GM12878 (cell line): Measurements from ENCODE around the gene TGM6. TPM values are rescaled to one million over a fixed set of nuclear protein-coding genes. Genes with fewer than 3 reads are reported as not detected.

Experiments
- ATAC-seq: fragments of 200-7000 bp; cut with Tn5 transposase; 3 replicates; pipeline ENCODE4 v1.9.1; 2020; ENCODE audit warnings: mild to moderate bottlenecking, moderate library complexity
- BruUV-seq: library from RNA; stranded (reverse); fragments of 400-500 nt; replicated peaks from 2 replicates; lab custom pipeline; 2021; lab: Mats Ljungman, UMichigan
- CTCF ChIA-PET: fragments of 300-600 bp; sonication (Branson Sonifier 250); formaldehyde crosslinking; extraction: SDS; loops from one replicate; lab custom pipeline; 2021; ENCODE audit warnings: inconsistent platforms; lab: Yijun Ruan, JAX
- POLR2A ChIA-PET: fragments of 350-600 bp; formaldehyde crosslinking; extraction: SDS; loops from one replicate; lab custom pipeline; 2021; ENCODE audit warnings: inconsistent platforms; lab: Charles Lee
- RAD21 ChIA-PET: fragments of 300-600 bp; sonication (Branson Sonifier 250); formaldehyde crosslinking; loops from one replicate; lab custom pipeline; 2023; ENCODE audit warnings: antibody characterized with exemption; ENCODE audit not compliant: unreplicated experiment; lab: Charles Lee
- SMC1A ChIA-PET: fragments of 300-600 bp; sonication (Branson Sonifier 250); formaldehyde crosslinking; loops from one replicate; lab custom pipeline; 2023; ENCODE audit not compliant: unreplicated experiment, uncharacterized antibody; lab: Charles Lee
- DNase-seq: peaks from one replicate; pipeline ENCODE4 v3.0.0-alpha.2; 2011; ENCODE audit warnings: low read depth, low spot score
- FAIRE-seq: peaks from 3 replicates; lab custom pipeline; 2011; peaks lifted over from hg19 to GRCh38; lab: Jason Lieb, UNC
- H2AFZ ChIP-seq: 2 replicates; pipeline ENCODE4 v1.6.0; 2011; ENCODE audit warnings: low read depth, low read length, control low read depth; ENCODE audit not compliant: control insufficient read depth
- H3K27ac ChIP-seq: 2 replicates; pipeline ENCODE4 v1.5.1; 2011; ENCODE audit warnings: control low read depth; ENCODE audit not compliant: control insufficient read depth, insufficient read depth
- H3K27me3 ChIP-seq, 2 experiments: replicated peaks in 1 of 2; 2 replicates each; pipeline versions ENCODE4 v1.6.0 to v1.6.1; 2011; ENCODE audit warnings: low read length in 1 of 2; ENCODE audit not compliant: control insufficient read depth in 2 of 2, insufficient read depth in 2 of 2
- H3K36me3 ChIP-seq, 2 experiments: 2 replicates each; pipeline ENCODE4 v1.5.1; 2011; ENCODE audit warnings: low read length in 1 of 2; ENCODE audit not compliant: control insufficient read depth in 2 of 2, insufficient read depth in 2 of 2
- H3K4me1 ChIP-seq: 2 replicates; pipeline ENCODE4 v1.6.1; 2011; ENCODE audit warnings: mild to moderate bottlenecking, low read length, moderate library complexity, mixed read lengths; ENCODE audit not compliant: control insufficient read depth, insufficient read depth
- H3K4me2 ChIP-seq: 2 replicates; pipeline ENCODE4 v1.6.0; 2011; ENCODE audit warnings: control low read depth; ENCODE audit not compliant: control insufficient read depth, insufficient read depth
- H3K4me3 ChIP-seq: fragments of 200-600 bp; sonication (generic); 2 replicates; pipeline ENCODE4 v1.5.1; 2016
- H3K79me2 ChIP-seq: 2 replicates; pipeline ENCODE4 v1.6.0; 2011; ENCODE audit warnings: low read length; ENCODE audit not compliant: control insufficient read depth, insufficient read depth
- H3K9ac ChIP-seq: 2 replicates; pipeline ENCODE4 v1.8.0; 2011; ENCODE audit warnings: low read length, control low read depth, mixed read lengths; ENCODE audit not compliant: control insufficient read depth, insufficient read depth
- H3K9me3 ChIP-seq: replicated peaks from 3 replicates; pipeline ENCODE4 v1.5.1; 2011; ENCODE audit warnings: mild to moderate bottlenecking, low read length; ENCODE audit not compliant: control insufficient read depth, insufficient read depth
- H4K20me1 ChIP-seq: 2 replicates; pipeline ENCODE4 v1.6.0; 2011; ENCODE audit not compliant: control insufficient read depth, insufficient read depth
- ASH2L ChIP-seq: fragments of 300-600, 200-600 bp; sonication (generic); IDR thresholded peaks from 2 replicates; pipeline ENCODE4 v1.6.1; 2017; ENCODE audit warnings: low read depth, mild to moderate bottlenecking, borderline replicate concordance
- BCL3 ChIP-seq: IDR thresholded peaks from 2 replicates; pipeline ENCODE4 v1.6.1; 2011; ENCODE audit warnings: borderline replicate concordance, low read depth, mild to moderate bottlenecking, moderate library complexity, low read length; ENCODE audit not compliant: insufficient read depth, poor library complexity, severe bottlenecking
- NFYB ChIP-seq: IDR thresholded peaks from 2 replicates; pipeline ENCODE4 v1.6.1; 2011; ENCODE audit warnings: low read depth, mild to moderate bottlenecking, low read length, improper control_type of control experiment, moderate library complexity; ENCODE audit not compliant: insufficient read depth
- NR2C2 ChIP-seq: IDR thresholded peaks from 2 replicates; pipeline ENCODE4 v1.6.1; 2011; ENCODE audit warnings: borderline replicate concordance, low read depth; ENCODE audit not compliant: control insufficient read depth, insufficient read length
- RBBP5 ChIP-seq: fragments of 200-600 bp; sonication (generic); conservative IDR thresholded peaks from 2 replicates; pipeline ENCODE4 v1.6.1; 2016
- SUPT20H ChIP-seq: IDR thresholded peaks from 2 replicates; pipeline ENCODE4 v1.6.1; 2011; ENCODE audit warnings: low read depth, mild to moderate bottlenecking, low read length, moderate library complexity, borderline replicate concordance; ENCODE audit not compliant: control insufficient read depth
- ZBTB33 ChIP-seq: fragments of 450-650 bp; IDR thresholded peaks from 2 replicates; pipeline ENCODE4 v1.6.1; 2017; ENCODE audit warnings: mild to moderate bottlenecking
- WGBS: methylation state at CpG from one replicate; pipeline ENCODE4 v1.1.6; 2016; ENCODE audit warnings: low lambda C conversion rate; ENCODE audit not compliant: insufficient replicate concordance, insufficient coverage; ENCODE audit errors: missing lambda C conversion rate; 5-methylcytosine and 5-hydroxymethylcytosine counted together
- in situ Hi-C: fragments of 300-500 bp; cut with MboI; formaldehyde crosslinking; loops from 9 replicates; pipeline ENCODE4 v1.14.3; 2018; ENCODE audit warnings: mixed read lengths
- intact Hi-C: fragments of 100-400 bp; cut with micrococcal nuclease; formaldehyde crosslinking; loops from one replicate; pipeline ENCODE4 v1.14.2; 2022; ENCODE audit not compliant: unreplicated experiment
- polyA plus RNA-seq, 11 experiments: library from polyadenylated mRNA; depleted of rRNA in 4 of 11; unstranded in 6 of 11; stranded (reverse) in 5 of 11; fragments of >200 nt; fragmentation: Nextera tagmentation in 4 of 11; fragmentation: Illumina TruSeq in 1 of 11; extraction: Ambion mirVana in 4 of 11; extraction: Trizol in 1 of 11; gene quantifications; 1 replicate in 1 of 11; 2 replicates in 10 of 11; pipeline versions ENCODE4 v1.2.1 to v1.2.3, GENCODE V29; 2011 to 2016; ENCODE audit warnings: inconsistent platforms in 2 of 11, missing spikeins in 2 of 11, low read depth in 1 of 11
- total RNA-seq, 4 experiments: library from RNA; depleted of rRNA in 3 of 4; stranded (reverse); fragments of >200 nt in 3 of 4; fragmentation: Illumina TruSeq in 1 of 4; extraction: Trizol in 1 of 4; gene quantifications; 2 replicates each; pipeline versions ENCODE4 v1.2.1 to v1.2.3, GENCODE V29; 2013 to 2021

The TGM6 gene
- total and polyA plus RNA-seq, 10 of the 15 experiments (the other 5 are each of a cell fraction or from before 2014, with no cell fraction given): not detected

DNA sequence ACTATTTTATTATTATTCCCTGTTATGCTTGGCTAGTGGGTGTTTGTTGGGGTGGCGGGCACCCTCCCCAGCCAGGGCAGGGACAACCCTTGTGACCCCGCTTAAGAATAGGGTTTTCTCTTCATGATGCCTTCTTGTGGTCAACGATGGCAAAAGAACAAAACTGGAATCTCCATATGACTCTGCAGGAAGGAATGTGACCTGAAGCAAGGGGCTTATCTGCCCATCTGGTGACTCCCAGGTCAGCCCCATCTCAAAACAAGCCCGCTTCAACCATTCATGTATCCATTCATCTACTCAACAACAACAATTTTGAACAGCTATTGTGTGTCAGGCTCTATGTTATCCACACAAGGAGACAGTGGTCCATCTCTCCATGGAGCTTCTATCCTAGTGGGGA, 30.9 kb upstream of the TGM6 start:
- no peak for ATAC-seq
- in situ Hi-C loops: no loop called here
- Histone ChIP-seq H3K9ac (no peak overlapping the region), H3K4me2 (no peak overlapping the region), H4K20me1 (no peaks in the 10 kb centered on the region), H2AFZ (no peak overlapping the region), H3K4me3 (no peak overlapping the region), H3K4me1 (no peaks in the 10 kb centered on the region), H3K36me3 (no peaks in the 10 kb centered on the region)
- RAD21 ChIA-PET: no interaction called here
- SMC1A ChIA-PET: interaction anchor here (0.9 to 1.3 kb wide), 2 partner anchors 106 to 142 kb away, joined by 3 read pairs; no protein-coding TSS in a partner anchor
- POLR2A ChIA-PET: interaction anchor here (0.5 kb wide), 1 partner anchor 108 kb away, joined by 4 read pairs; no protein-coding TSS in a partner anchor
- CTCF ChIA-PET: interaction anchor here (1.6 to 3.6 kb wide), 4 partner anchors 30 to 142 kb away, joined by 3 to 21 read pairs (median 9); no protein-coding TSS in a partner anchor
- WGBS: 6% methylated on average over 4 of the region's 4 CpGs
- TF ChIP-seq NFYB (no peak), SUPT20H (no peak), ZBTB33 (no peak), ASH2L (no peak), NR2C2 (no peak), RBBP5 (no peak), BCL3 (no peak)
- TF ChIP-seq, all 136 proteins: peak for 0
- H3K9me3 ChIP-seq: no peaks in the 10 kb centered on the region; the same call in 2 of the 3 replicates
- H3K79me2 ChIP-seq: no peaks in the 10 kb centered on the region
- DNase-seq (no peak), FAIRE-seq (no peak)
- BruUV-seq: no TSS peak
- H3K27ac ChIP-seq: no peak overlapping the region
- peaks cover 0 to 2% of the 10 kb centered on the region in 2 experiments; a peak in 2 of 4 replicates for H3K27me3 ChIP-seq
- intact Hi-C loops: loop anchor here (5.0 kb wide), 1 partner anchor 142 kb away; no protein-coding TSS in a partner anchor
